Ovary (tissue), 3 donors: ENCODE results near the gene KIAA1671.

ENCODE experiments used
- POLR2A ChIP-seq: fragments of 450-650 bp; IDR thresholded peaks from one replicate; pipeline ENCODE4 v1.6.1; 2017; ENCODE audit warnings: antibody characterized with exemption, mild to moderate bottlenecking, moderate library complexity
- TF ChIP-seq, protein P1 (sequence below), 3 donors: fragments of 450-650 bp in 2 of 3; fragments of 200-600 bp in 1 of 3; IDR thresholded peaks; one replicate each; pipeline versions ENCODE4 v1.5.1 to v1.8.0; 2016 to 2022; ENCODE audit warnings: antibody characterized with exemption in 3 of 3, mild to moderate bottlenecking in 1 of 3
- donor health status: DM: no; HTN: no; CAD: no.

DNA sequence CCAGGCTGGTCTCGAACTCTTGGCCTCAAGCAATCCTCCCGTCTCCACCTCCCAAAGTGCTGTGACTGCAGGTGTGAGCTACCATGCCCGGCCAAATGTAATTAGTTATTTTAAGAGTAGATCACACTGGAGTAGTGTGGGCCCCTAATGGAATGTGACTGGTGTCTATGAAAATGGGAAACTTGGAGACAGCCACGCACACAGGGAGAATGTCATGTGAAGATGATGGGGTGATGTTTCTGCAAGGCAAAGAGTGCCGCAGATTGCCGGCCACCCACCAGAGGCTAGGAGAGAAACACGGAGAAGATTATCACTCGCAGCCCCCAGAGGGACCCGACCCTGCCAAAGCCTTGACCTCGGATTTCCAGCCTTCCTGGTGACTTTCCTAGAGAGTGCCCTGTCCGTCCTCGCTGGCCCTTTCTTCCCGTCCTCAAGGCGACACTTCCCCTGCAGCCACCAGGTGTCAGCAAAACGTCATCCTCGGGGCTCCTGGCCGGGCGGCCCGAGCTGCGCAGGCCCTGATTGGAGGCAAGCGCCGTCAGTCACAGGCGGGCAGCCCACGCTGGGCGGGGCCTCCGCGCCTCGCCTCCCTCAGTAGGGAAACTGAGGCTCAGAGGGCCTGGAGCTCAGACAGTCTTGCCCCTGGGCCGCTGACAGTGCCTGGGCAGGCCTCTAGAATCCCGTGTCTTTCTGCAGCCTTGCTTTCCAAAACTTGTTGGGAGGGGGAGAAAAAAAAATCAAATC, 283.2 kb downstream of the KIAA1671 start:
- TF ChIP-seq, protein P1, sequence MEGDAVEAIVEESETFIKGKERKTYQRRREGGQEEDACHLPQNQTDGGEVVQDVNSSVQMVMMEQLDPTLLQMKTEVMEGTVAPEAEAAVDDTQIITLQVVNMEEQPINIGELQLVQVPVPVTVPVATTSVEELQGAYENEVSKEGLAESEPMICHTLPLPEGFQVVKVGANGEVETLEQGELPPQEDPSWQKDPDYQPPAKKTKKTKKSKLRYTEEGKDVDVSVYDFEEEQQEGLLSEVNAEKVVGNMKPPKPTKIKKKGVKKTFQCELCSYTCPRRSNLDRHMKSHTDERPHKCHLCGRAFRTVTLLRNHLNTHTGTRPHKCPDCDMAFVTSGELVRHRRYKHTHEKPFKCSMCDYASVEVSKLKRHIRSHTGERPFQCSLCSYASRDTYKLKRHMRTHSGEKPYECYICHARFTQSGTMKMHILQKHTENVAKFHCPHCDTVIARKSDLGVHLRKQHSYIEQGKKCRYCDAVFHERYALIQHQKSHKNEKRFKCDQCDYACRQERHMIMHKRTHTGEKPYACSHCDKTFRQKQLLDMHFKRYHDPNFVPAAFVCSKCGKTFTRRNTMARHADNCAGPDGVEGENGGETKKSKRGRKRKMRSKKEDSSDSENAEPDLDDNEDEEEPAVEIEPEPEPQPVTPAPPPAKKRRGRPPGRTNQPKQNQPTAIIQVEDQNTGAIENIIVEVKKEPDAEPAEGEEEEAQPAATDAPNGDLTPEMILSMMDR (IDR thresholded peaks at IDR 0.05) = peak in 1 of 3 donors; percentile 20
- TF ChIP-seq POLR2A = no peak
